H1 (cell line): ENCODE measurements around the gene NCOA6. TPM values are rescaled to one million over a fixed set of nuclear protein-coding genes. Genes with fewer than 3 reads are reported as not detected.

ENCODE experiments used
- SIX5 ChIP-seq: IDR thresholded peaks from 2 replicates; pipeline ENCODE4 v1.6.1; 2011; ENCODE audit warnings: mild to moderate bottlenecking, low read depth, low read length
- polyA plus RNA-seq, 7 experiments: library from polyadenylated mRNA; depleted of rRNA in 3 of 7; stranded (reverse) in 5 of 7; unstranded in 2 of 7; fragments of >200 nt in 5 of 7; fragments of 200-250 nt in 2 of 7; gene quantifications; 1 replicate in 5 of 7; 2 replicates in 1 of 7; 4 replicates in 1 of 7; pipeline versions ENCODE4 v1.2.1 to v1.2.3, GENCODE V29; 2011 to 2013; ENCODE audit warnings: missing spikeins in 2 of 7, mixed read lengths in 2 of 7
- total RNA-seq: library from RNA; stranded (reverse); fragmentation: NEBNext Ultra II Directional; extraction: Animal tissue kit (Norgen Biotek cat#: 25700); gene quantifications from 2 replicates; pipeline ENCODE4 v1.2.1, GENCODE V29; 2021

Gene NCOA6
- total and polyA plus RNA-seq, 2 of the 8 experiments (the other 6 are each of a cell fraction or from before 2014, with no cell fraction given) = 9.0 to 9.5 TPM

DNA sequence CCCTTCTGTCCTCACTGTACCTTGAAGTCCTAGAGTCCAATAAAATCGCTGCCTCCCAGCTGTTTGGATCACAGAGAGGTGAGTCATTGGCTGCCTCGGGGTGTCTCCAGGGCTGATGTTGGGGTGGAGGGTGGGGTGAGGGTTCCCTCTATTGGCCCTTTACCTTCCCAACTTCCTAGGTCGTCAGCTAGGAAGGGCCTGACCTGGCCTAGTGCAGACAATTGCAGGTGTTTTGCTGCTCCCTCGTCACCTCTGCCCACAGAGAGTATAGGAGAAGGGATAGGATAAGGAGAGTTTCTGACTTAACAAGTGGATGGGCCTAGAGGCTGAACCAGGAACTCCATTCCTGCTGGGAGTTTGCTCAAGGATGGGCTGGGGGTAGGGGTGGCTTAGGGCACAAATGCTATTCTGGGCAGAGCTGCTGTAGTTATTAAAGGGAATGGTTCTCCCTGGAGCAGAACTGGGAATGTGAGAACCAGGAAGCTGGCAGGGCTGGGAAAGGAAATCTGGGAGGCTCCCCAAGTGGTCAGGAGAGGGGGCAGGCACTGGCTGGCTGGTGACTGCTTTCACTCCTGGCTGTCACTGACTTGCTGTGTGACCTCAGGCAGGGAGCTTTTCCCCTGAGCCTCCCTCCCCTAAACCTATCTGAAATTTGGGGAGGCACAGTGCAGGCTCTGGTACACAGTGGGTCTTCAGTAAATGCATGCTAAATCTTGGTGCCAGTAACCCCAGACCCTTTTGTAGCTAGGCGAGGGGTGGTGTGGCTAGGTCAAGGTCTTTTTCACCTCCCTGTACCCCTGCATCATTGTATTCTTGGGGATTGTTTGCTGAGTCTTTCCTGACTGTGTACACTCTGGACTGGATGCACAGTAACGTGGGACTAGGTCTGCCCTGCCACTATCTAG, 119.8 kb downstream of the NCOA6 start (continued):
- TF ChIP-seq SIX5 = no peak
